SK-N-MC (cell line): ENCODE measurements around the gene PLXNA2.

Source experiments
- EZH2 ChIP-seq: fragments of 200-600 bp; sonication (generic); IDR thresholded peaks from one replicate; pipeline ENCODE4 v1.6.1; 2017; ENCODE audit warnings: antibody characterized with exemption
- FOXP2 ChIP-seq: optimal IDR thresholded peaks from 2 replicates; pipeline ENCODE3; 2011; ENCODE audit warnings: mild to moderate bottlenecking, moderate library complexity; ENCODE audit not compliant: insufficient read depth; ENCODE audit errors: extremely low read length, control extremely low read depth
- POLR2AphosphoS5 ChIP-seq: IDR thresholded peaks from 2 replicates; pipeline ENCODE4 v1.6.1; 2012; ENCODE audit warnings: mild to moderate bottlenecking, low read depth, low read length, borderline replicate concordance

GRCh38 chr1:207977876-207978275, 266.3 kb downstream of the PLXNA2 start:
- TF ChIP-seq POLR2AphosphoS5 (no peak), EZH2 (no peak), FOXP2 (no peak)
